Colonic mucosa (tissue), 4 donors: Measurements from ENCODE around the gene PLA2G4E. TPM values are rescaled to one million over a fixed set of nuclear protein-coding genes. Genes with fewer than 3 reads are reported as not detected.

Experiments
- DNase-seq: peaks from one replicate; pipeline ENCODE4 v3.0.0-alpha.2; 2020
- H3K27ac ChIP-seq: fragments of 200-600 bp; one replicate; pipeline ENCODE4 v1.8.0; 2021
- H3K27me3 ChIP-seq: fragments of 200-600 bp; one replicate; pipeline ENCODE4 v1.8.0; 2021
- H3K36me3 ChIP-seq: fragments of 200-600 bp; one replicate; pipeline ENCODE4 v1.8.0; 2021
- H3K4me1 ChIP-seq: fragments of 200-600 bp; one replicate; pipeline ENCODE4 v1.8.0; 2021; ENCODE audit warnings: mild to moderate bottlenecking
- H3K4me3 ChIP-seq: fragments of 200-600 bp; one replicate; pipeline ENCODE4 v1.8.0; 2021
- H3K9ac ChIP-seq, 2 donors: one replicate each; pipeline ENCODE4 v1.7.0; 2013; ENCODE audit warnings: control low read depth in 2 of 2, low read depth in 2 of 2, low read length in 2 of 2
- H3K9me3 ChIP-seq: fragments of 200-600 bp; one replicate; pipeline ENCODE4 v1.8.0; 2021
- CTCF ChIP-seq: fragments of 200-600 bp; IDR thresholded peaks from one replicate; pipeline ENCODE4 v1.8.0; 2022; ENCODE audit warnings: antibody characterized with exemption, mild to moderate bottlenecking
- intact Hi-C: fragments of 100-400 bp; cut with DNase I; formaldehyde crosslinking; loops from one replicate; pipeline ENCODE4 v1.14.1; 2022
- total RNA-seq, 2 donors: library from RNA; stranded (reverse); fragmentation: NEBNext Ultra II Directional in 1 of 2; extraction: Animal tissue kit (Norgen Biotek cat#: 25700) in 1 of 2; gene quantifications; one replicate each; pipeline ENCODE4 v1.2.1, GENCODE V29; 2021
- donor health status: healthy.
- donor health status: DM: no; HTN: no; CAD: no.
- donor health status: DM: no; HTN: no; CAD: no.

The PLA2G4E gene
- total RNA-seq, 2 donors from 2014 or later, result 0.67 TPM; not detected in 1

- Histone ChIP-seq H3K27ac (no peak overlapping the region), H3K9ac (no peak overlapping the region), H3K4me3 (no peak overlapping the region), H3K9me3 (no peaks in the 10 kb centered on the region), H3K36me3 (no peaks in the 10 kb centered on the region), H3K27me3 (no peaks in the 10 kb centered on the region), H3K4me1 (no peaks in the 10 kb centered on the region)
- no peak for DNase-seq
- no peak for TF ChIP-seq CTCF
- intact Hi-C loops, result no loop called here
These were observed 22.0 kb upstream of the PLA2G4E start for GRCh38 chr15:42042602-42043400.

GRCh38 chr15:42038401-42038800, 17.6 kb upstream of the PLA2G4E start:
- intact Hi-C loops, result no loop called here
- Histone ChIP-seq H3K4me1 (peaks cover 6% of the 10 kb centered on the region), H3K9ac (no peak overlapping the region), H3K27ac (no peak overlapping the region), H3K36me3 (no peaks in the 10 kb centered on the region), H3K27me3 (no peaks in the 10 kb centered on the region), H3K4me3 (no peak overlapping the region), H3K9me3 (no peaks in the 10 kb centered on the region)
- DNase-seq, result no peak
- no peak for TF ChIP-seq CTCF

- Histone ChIP-seq H3K4me3 (no peak overlapping the region), H3K27me3 (no peaks in the 10 kb centered on the region), H3K27ac (no peak overlapping the region), H3K9ac (no peak overlapping the region), H3K9me3 (no peaks in the 10 kb centered on the region), H3K36me3 (no peaks in the 10 kb centered on the region), H3K4me1 (peaks cover 6% of the 10 kb centered on the region)
- DNase-seq, result peak; percentile 87
- no peak for TF ChIP-seq CTCF
- intact Hi-C loops, result no loop called here
These were observed 16.8 kb upstream of the PLA2G4E start for GRCh38 chr15:42037656-42038055.

- intact Hi-C loops, result no loop called here
- Histone ChIP-seq H3K36me3 (no peaks in the 10 kb centered on the region), H3K27ac (no peak overlapping the region), H3K4me3 (no peak overlapping the region), H3K27me3 (no peaks in the 10 kb centered on the region), H3K4me1 (peaks cover 6% of the 10 kb centered on the region), H3K9ac (no peak overlapping the region), H3K9me3 (no peaks in the 10 kb centered on the region)
- no peak for TF ChIP-seq CTCF
- DNase-seq, result no peak
These were observed 16.1 kb upstream of the PLA2G4E start for GRCh38 chr15:42036966-42037365.

- Histone ChIP-seq H3K4me1 (peaks cover 6% of the 10 kb centered on the region), H3K9me3 (no peaks in the 10 kb centered on the region), H3K27ac (no peak overlapping the region), H3K9ac (no peak overlapping the region), H3K36me3 (no peaks in the 10 kb centered on the region), H3K27me3 (no peaks in the 10 kb centered on the region), H3K4me3 (no peak overlapping the region)
- no peak for TF ChIP-seq CTCF
- intact Hi-C loops, result no loop called here
- no peak for DNase-seq
These were observed 15.5 kb upstream of the PLA2G4E start for GRCh38 chr15:42036112-42036905.
